Parathyroid adenoma (tissue), 2 donors: ENCODE data around the gene MRPL39.

Experiments used
- H2AFZ ChIP-seq: fragments of 300-600 bp; sonication (generic); one replicate; pipeline ENCODE4 v1.7.0; 2017; ENCODE audit warnings: antibody characterized with exemption, mild to moderate bottlenecking
- H3K27ac ChIP-seq: fragments of 300-600 bp; sonication (generic); one replicate; pipeline ENCODE4 v1.7.0; 2017
- H3K27me3 ChIP-seq: fragments of 300-600 bp; sonication (generic); one replicate; pipeline ENCODE4 v1.7.0; 2017; ENCODE audit warnings: low read length; ENCODE audit not compliant: control insufficient read depth, insufficient read depth
- H3K36me3 ChIP-seq: fragments of 300-600 bp; sonication (generic); one replicate; pipeline ENCODE4 v1.7.0; 2017; ENCODE audit warnings: low read length; ENCODE audit not compliant: control insufficient read depth, insufficient read depth
- H3K4me1 ChIP-seq: fragments of 300-600 bp; sonication (generic); one replicate; pipeline ENCODE4 v1.7.0; 2017; ENCODE audit warnings: control low read depth
- H3K4me2 ChIP-seq: fragments of 300-600 bp; sonication (generic); one replicate; pipeline ENCODE4 v1.7.0; 2017; ENCODE audit warnings: low read length
- H3K4me3 ChIP-seq: fragments of 300-600 bp; sonication (generic); one replicate; pipeline ENCODE4 v1.7.0; 2017; ENCODE audit warnings: low read depth, low read length
- H3K79me2 ChIP-seq: fragments of 300-600 bp; sonication (generic); one replicate; pipeline ENCODE4 v1.7.0; 2017; ENCODE audit warnings: control low read depth
- H3K9ac ChIP-seq: fragments of 300-600 bp; sonication (generic); one replicate; pipeline ENCODE4 v1.7.0; 2017; ENCODE audit warnings: mild to moderate bottlenecking
- H3K9me3 ChIP-seq: fragments of 300-600 bp; sonication (generic); one replicate; pipeline ENCODE4 v1.7.0; 2017; ENCODE audit warnings: low read length; ENCODE audit not compliant: control insufficient read depth
- TF ChIP-seq, protein P1 (sequence below): fragments of 300-600 bp; sonication (generic); IDR thresholded peaks from one replicate; pipeline ENCODE4 v1.7.0; 2017; ENCODE audit warnings: antibody characterized with exemption, mild to moderate bottlenecking
- donor health status: primary hyperparathyroidism.

The MRPL39 gene

GRCh38 chr21:25589887-25590286, 17.4 kb downstream of the MRPL39 start:
- H3K79me2 ChIP-seq: no peaks in the 10 kb centered on the region

DNA sequence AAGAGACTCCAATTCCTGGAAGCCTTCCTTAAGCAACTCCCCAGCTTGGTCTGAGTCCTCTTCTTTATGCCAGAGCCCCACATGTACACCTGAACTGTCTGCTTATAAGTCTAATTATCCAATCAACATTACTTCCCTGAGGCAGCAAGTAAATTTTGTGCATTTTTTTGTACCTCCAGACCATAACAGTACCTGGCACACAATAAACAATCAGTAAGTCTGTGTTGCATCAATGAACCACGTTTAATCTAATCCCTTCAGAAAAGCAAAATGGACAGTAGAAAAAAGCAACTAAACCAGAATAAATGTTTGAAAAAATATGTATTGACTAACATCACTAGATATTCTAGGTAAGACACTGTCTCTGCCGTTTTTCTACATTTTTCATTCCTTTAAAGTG, 20.5 kb downstream of the MRPL39 start:
- Histone ChIP-seq H3K4me1 (no peaks in the 10 kb centered on the region), H2AFZ (no peak overlapping the region), H3K27ac (no peak overlapping the region), H3K27me3 (no peaks in the 10 kb centered on the region), H3K36me3 (no peaks in the 10 kb centered on the region), H3K4me3 (no peak overlapping the region), H3K4me2 (no peak overlapping the region), H3K9me3 (no peaks in the 10 kb centered on the region), H3K9ac (no peak overlapping the region), H3K79me2 (no peaks in the 10 kb centered on the region)
- TF ChIP-seq, protein P1, sequence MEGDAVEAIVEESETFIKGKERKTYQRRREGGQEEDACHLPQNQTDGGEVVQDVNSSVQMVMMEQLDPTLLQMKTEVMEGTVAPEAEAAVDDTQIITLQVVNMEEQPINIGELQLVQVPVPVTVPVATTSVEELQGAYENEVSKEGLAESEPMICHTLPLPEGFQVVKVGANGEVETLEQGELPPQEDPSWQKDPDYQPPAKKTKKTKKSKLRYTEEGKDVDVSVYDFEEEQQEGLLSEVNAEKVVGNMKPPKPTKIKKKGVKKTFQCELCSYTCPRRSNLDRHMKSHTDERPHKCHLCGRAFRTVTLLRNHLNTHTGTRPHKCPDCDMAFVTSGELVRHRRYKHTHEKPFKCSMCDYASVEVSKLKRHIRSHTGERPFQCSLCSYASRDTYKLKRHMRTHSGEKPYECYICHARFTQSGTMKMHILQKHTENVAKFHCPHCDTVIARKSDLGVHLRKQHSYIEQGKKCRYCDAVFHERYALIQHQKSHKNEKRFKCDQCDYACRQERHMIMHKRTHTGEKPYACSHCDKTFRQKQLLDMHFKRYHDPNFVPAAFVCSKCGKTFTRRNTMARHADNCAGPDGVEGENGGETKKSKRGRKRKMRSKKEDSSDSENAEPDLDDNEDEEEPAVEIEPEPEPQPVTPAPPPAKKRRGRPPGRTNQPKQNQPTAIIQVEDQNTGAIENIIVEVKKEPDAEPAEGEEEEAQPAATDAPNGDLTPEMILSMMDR: no peak

More at GRCh38 chr21:25589887-25590286, 17.4 kb downstream of the MRPL39 start:
- no peaks in the 10 kb centered on the region for H3K9me3 ChIP-seq
- H3K4me1 ChIP-seq: no peaks in the 10 kb centered on the region
- H3K4me3 ChIP-seq: no peak overlapping the region
- H3K36me3 ChIP-seq: no peaks in the 10 kb centered on the region
- H3K9ac ChIP-seq: no peak overlapping the region
- no peak overlapping the region for H3K4me2 ChIP-seq
- H3K27me3 ChIP-seq: no peaks in the 10 kb centered on the region
- H3K27ac ChIP-seq: no peak overlapping the region
- TF ChIP-seq, protein P1: no peak
- no peak overlapping the region for H2AFZ ChIP-seq

GRCh38 chr21:25586326-25586725, 21.0 kb downstream of the MRPL39 start:
- H3K36me3 ChIP-seq: no peaks in the 10 kb centered on the region

DNA sequence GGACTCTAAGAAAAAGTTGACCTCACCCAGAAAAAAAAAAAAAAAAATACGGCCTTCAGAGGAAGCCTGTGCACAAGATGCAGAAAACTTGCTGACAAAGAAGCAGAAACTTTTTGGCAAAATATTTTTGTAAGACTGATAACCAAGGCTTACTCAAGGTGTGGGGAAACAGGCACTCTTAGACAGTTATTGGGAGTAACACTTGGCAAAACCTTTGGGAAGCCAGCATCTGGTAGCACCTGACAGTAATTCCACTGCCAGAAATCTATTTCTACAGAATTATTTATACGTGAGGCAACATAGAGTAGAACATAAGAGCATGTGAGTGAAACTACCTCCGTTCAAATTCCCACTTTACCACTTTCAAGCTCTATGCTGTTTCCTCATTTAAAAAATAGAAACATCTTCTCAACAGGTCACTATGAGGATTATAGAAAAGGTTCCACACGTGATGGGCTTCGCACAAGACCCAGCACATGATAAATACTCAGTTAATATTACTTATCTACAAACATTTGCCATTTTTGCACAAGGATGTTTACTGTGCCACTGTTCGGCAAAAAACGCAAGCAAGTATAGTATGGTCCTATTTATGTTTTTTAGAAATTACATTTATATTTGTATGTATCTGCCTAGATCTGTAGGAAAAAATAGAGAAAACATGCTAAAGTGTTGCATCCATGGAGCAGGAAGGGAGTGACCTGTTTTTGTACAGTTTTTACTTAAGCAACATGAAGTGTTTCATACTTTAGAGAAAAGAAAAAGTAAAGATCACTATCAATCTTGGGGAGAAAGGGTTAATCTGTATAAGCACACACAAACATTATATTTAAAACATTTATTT, 22.2 kb downstream of the MRPL39 start:
- Histone ChIP-seq H3K27ac (no peak overlapping the region), H3K9me3 (no peaks in the 10 kb centered on the region), H3K4me3 (no peak overlapping the region), H3K4me1 (no peaks in the 10 kb centered on the region), H3K4me2 (no peak overlapping the region), H3K27me3 (no peaks in the 10 kb centered on the region), H2AFZ (no peak overlapping the region), H3K9ac (no peak overlapping the region), H3K79me2 (no peaks in the 10 kb centered on the region), H3K36me3 (no peaks in the 10 kb centered on the region)
- TF ChIP-seq, protein P1: no peak

More at GRCh38 chr21:25586326-25586725, 21.0 kb downstream of the MRPL39 start:
- Histone ChIP-seq H3K9ac (no peak overlapping the region), H3K4me1 (no peaks in the 10 kb centered on the region), H3K27me3 (no peaks in the 10 kb centered on the region), H2AFZ (no peak overlapping the region), H3K27ac (no peak overlapping the region), H3K4me3 (no peak overlapping the region), H3K4me2 (no peak overlapping the region), H3K9me3 (no peaks in the 10 kb centered on the region), H3K79me2 (no peaks in the 10 kb centered on the region)
- TF ChIP-seq, protein P1: no peak
